ENCODE results near the gene HPS3. TPM values are rescaled to one million over a fixed set of nuclear protein-coding genes. Genes with fewer than 3 reads are reported as not detected.

The HPS3 gene
- total RNA-seq, 4 donors from 2014 or later = 12.5 to 19.8 (median 17.6) TPM

- DNase-seq (ENCODE audit: low spot score) (no peak), ATAC-seq (ENCODE audit: low FRiP score) (no peak)
- no peak for TF ChIP-seq CTCF (IDR thresholded peaks at IDR 0.05)
Observed at GRCh38 chr3:149199474-149199873, 70.0 kb downstream of the HPS3 start.

GRCh38 chr3:149203758-149204157 is 74.3 kb downstream of the HPS3 start:
- DNase-seq (ENCODE audit: low spot score) (no peak), ATAC-seq (ENCODE audit: low FRiP score) (no peak)
- TF ChIP-seq CTCF (IDR thresholded peaks at IDR 0.05) = no peak

GRCh38 chr3:149204390-149204991 is 75.1 kb downstream of the HPS3 start:
- no peak for DNase-seq (ENCODE audit: low spot score)
- ATAC-seq (ENCODE audit: low FRiP score) = no peak
- no peak for TF ChIP-seq CTCF (IDR thresholded peaks at IDR 0.05)

- ATAC-seq (ENCODE audit: low FRiP score) = no peak
- no peak for TF ChIP-seq CTCF (IDR thresholded peaks at IDR 0.05)
Observed at GRCh38 chr3:149207475-149207874, 78.0 kb downstream of the HPS3 start.

GRCh38 chr3:149209431-149209830 is 80.0 kb downstream of the HPS3 start:
- no peak for TF ChIP-seq CTCF (IDR thresholded peaks at IDR 0.05)
- DNase-seq (ENCODE audit: low spot score) (no peak), ATAC-seq (ENCODE audit: low FRiP score) (no peak)

More at GRCh38 chr3:149207475-149207874, 78.0 kb downstream of the HPS3 start:
- DNase-seq (ENCODE audit: low spot score) = no peak

- DNase-seq (ENCODE audit: low spot score) = no peak
- ATAC-seq (ENCODE audit: low FRiP score) = no peak
- TF ChIP-seq CTCF (IDR thresholded peaks at IDR 0.05) = no peak
Observed at GRCh38 chr3:149212386-149212785, 82.9 kb downstream of the HPS3 start.

GRCh38 chr3:149214702-149215101 is 85.3 kb downstream of the HPS3 start:
- no peak for TF ChIP-seq CTCF (IDR thresholded peaks at IDR 0.05)
- DNase-seq (ENCODE audit: low spot score) = no peak

More at GRCh38 chr3:149214702-149215101, 85.3 kb downstream of the HPS3 start:
- no peak for ATAC-seq (ENCODE audit: low FRiP score)

Data from omental fat pad (tissue), 4 donors.